Measurements from ENCODE around the gene MYO7B. TPM values are rescaled to one million over a fixed set of nuclear protein-coding genes. Genes with fewer than 3 reads are reported as not detected.

The MYO7B gene
- total RNA-seq, 4 donors from 2014 or later: 0.07 to 0.83 (median 0.51) TPM; not detected in 1

DNA sequence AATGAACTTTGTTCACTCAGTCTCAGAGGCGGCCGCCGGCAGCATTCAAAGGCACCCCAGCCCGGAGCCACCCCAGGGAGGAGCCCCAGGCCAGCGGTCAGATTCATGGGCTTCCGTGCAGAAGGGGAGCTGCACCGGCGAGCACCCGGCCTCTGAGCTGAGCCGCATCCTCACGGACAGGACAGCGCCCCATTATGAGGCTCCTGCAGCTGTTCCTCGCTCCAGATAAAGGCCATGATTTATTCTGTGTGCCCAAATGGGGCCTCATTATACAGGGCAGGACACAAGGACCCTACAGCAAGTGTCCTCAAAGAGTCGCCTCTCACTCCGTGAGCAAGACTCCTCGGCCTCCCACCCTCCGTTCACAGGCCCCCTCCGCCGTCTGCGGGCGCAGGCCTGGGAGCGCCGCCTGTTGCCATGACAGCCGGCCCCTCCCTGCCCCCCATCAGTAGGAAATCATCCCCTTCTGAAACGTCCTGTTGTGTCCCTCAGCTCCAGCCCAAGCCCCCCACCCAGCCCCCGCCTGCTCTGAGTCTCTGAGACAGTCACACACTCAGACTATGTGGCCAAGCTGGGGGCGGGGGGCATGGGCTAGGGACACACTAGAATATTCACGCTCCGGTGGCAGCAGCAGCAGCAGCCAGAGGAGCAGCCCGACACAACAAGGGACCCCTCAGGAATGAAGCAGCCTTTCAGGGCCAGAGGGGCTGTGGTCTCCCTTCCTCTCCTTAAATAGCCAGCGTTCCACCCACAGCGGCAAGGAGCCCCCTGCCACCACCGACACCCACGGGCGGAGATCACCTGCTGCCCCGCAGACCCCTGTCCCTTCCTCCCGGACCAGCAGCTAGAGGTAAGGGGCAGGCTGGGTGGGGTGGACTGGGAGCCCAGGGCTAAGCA, 110.2 kb downstream of the MYO7B start, which contains the start of gene GPR17:
Gene GPR17 (plus strand): TSS at position 759 of the 897 bp plus-strand sequence. CDS start 4,583 bp downstream, outside the sequence.
- no peak within 1 kb of the TSS for H3K4me3 ChIP-seq
- DNase-seq: no peak
- H3K27ac ChIP-seq: peak within 1 kb of the TSS; percentile 41 to 58 (median 52)
- peaks cover 8 to 15% of the 10 kb centered on the region in 2 donors for H3K4me1 ChIP-seq
- TF ChIP-seq POLR2A (IDR thresholded peaks at IDR 0.05) (no peak), CTCF (IDR thresholded peaks at IDR 0.05 in 4 of 5, conservative IDR thresholded peaks at IDR 0.05 in 1 of 5) (no peak)
- no peaks in the 10 kb centered on the region for H3K9me3 ChIP-seq
- no peak for ATAC-seq
- H3K27me3 ChIP-seq: no peaks in the 10 kb centered on the region
- intact Hi-C loops (cut with DNase I; ENCODE audit: low total_unique reads) (no loop called here), in situ Hi-C loops (cut with MboI; ENCODE audit: low sequenced_read_pairs in 4 of 4) (no loop called here)
- H3K36me3 ChIP-seq: no peaks in the 10 kb centered on the region

- no peaks in the 10 kb centered on the region for H3K9me3 ChIP-seq
- H3K27ac ChIP-seq: peak overlapping the region; percentile 41 to 58 (median 52)
- no peak overlapping the region for H3K4me3 ChIP-seq
- in situ Hi-C loops (cut with MboI; ENCODE audit: low sequenced_read_pairs in 4 of 4) (no loop called here), intact Hi-C loops (cut with DNase I; ENCODE audit: low total_unique reads) (no loop called here)
- H3K4me1 ChIP-seq: peaks cover 8 to 17% of the 10 kb centered on the region in 2 donors
- H3K36me3 ChIP-seq: no peaks in the 10 kb centered on the region
- DNase-seq (no peak), ATAC-seq (no peak)
- TF ChIP-seq CTCF (IDR thresholded peaks at IDR 0.05 in 4 of 5, conservative IDR thresholded peaks at IDR 0.05 in 1 of 5) (no peak), POLR2A (IDR thresholded peaks at IDR 0.05) (no peak)
- no peaks in the 10 kb centered on the region for H3K27me3 ChIP-seq
Measured at GRCh38 chr2:127646487-127647241, 111.2 kb downstream of the MYO7B start.

DNA sequence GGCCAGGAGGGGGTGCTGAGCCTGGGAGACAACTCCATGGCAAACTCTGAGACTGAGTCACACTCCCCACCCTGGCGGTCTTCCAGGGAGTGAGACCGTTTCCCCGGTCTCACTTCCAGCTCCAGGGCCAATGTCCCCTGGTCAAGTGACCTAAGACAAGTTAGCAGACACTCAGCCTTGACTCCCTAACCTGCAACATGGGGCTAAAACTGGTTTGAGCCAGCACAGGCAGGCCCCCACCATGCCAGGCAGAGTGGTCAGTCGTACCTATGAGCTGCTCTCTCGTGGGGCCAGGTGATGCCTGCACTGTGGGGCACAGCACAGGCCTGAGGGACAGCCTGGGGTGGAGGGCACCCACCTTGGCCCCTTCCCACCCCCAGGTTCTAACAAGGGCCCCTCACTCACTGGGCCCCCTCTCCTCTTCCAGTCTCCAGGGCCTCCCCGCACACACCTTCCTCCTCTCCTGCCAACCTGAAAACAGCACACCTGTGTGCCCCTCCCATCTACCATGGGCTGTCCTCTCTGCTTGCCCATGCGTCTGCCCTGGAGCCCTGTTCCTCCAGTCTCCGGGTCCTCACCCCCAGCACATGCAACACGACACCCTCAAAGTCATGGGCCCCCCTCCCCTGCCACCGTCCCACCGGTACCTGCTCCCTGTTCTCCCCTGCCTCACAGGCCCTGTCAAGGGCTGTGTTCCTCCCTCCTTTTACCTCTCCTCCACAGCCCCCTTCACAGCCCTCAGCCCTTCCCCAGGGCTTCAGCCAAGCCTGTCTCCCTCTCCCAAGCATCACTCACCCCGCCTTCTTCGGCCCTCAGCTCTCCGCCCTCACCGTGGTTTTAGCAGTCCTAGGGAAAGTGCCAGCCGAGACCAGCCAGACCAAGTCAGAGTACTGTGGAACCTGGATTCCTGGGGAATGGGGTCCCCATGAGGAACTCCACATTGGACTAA, 112.0 kb downstream of the MYO7B start:
- H3K27ac ChIP-seq: peak overlapping the region; percentile 14 to 58 (median 44)
- intact Hi-C loops (cut with DNase I; ENCODE audit: low total_unique reads) (loop anchor here (2.0 kb wide), 1 partner anchor 57 kb away; no protein-coding TSS in a partner anchor), in situ Hi-C loops (cut with MboI; ENCODE audit: low sequenced_read_pairs in 4 of 4) (no loop called here)
- H3K36me3 ChIP-seq: no peaks in the 10 kb centered on the region
- peaks cover 11 to 25% of the 10 kb centered on the region in 2 donors for H3K4me1 ChIP-seq
- no peak for DNase-seq
- H3K27me3 ChIP-seq: no peaks in the 10 kb centered on the region
- TF ChIP-seq CTCF (IDR thresholded peaks at IDR 0.05 in 4 of 5, conservative IDR thresholded peaks at IDR 0.05 in 1 of 5) (no peak), POLR2A (IDR thresholded peaks at IDR 0.05) (no peak)
- no peaks in the 10 kb centered on the region for H3K9me3 ChIP-seq
- no peak for ATAC-seq
- no peak overlapping the region for H3K4me3 ChIP-seq

DNA sequence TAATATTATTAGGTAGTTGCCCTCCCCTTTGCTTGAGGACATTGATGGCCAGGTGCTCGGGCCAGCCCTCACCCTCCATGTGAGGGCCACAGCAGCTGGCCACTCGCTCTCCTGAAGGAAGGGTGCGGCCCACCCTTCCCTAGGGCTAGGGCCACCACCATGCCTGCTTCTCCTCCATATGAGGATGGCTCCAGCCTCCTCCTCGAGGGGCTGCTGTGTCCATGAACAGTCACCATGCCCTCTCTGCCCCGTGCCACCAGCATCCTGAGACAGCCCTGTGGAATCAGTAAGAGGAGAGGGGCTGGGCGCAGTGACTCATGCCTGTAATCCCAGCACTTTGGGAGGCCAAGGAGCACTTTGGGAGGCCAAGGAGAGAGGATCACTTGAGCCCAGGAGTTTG, 112.8 kb downstream of the MYO7B start:
- Histone ChIP-seq H3K4me1 (peaks cover 15 to 28% of the 10 kb centered on the region in 2 donors), H3K27me3 (no peaks in the 10 kb centered on the region), H3K9me3 (no peaks in the 10 kb centered on the region), H3K4me3 (no peak overlapping the region), H3K27ac (peak overlapping the region in 2 of 4 donors; percentile 41 to 48), H3K36me3 (no peaks in the 10 kb centered on the region)
- in situ Hi-C loops (cut with MboI; ENCODE audit: low sequenced_read_pairs in 4 of 4) (no loop called here), intact Hi-C loops (cut with DNase I; ENCODE audit: low total_unique reads) (loop anchor here (2.0 kb wide), 1 partner anchor 58 kb away; no protein-coding TSS in a partner anchor)
- no peak for ATAC-seq
- DNase-seq: no peak
- TF ChIP-seq POLR2A (IDR thresholded peaks at IDR 0.05): no peak
- TF ChIP-seq CTCF (IDR thresholded peaks at IDR 0.05 in 4 of 5, conservative IDR thresholded peaks at IDR 0.05 in 1 of 5): no peak
